Heart left ventricle (tissue), 16 donors: Measurements from ENCODE around the gene RSAD2. TPM values are rescaled to one million over a fixed set of nuclear protein-coding genes. Genes with fewer than 3 reads are reported as not detected.

Experiments used
- ATAC-seq, 4 donors: fragments of 200-7000 bp; cut with Tn5 transposase; one replicate each; pipeline ENCODE4 v1.9.1; 2020 to 2022; ENCODE audit warnings: moderate library complexity in 4 of 4, mild to moderate bottlenecking in 3 of 4, moderate number of reproducible peaks in 1 of 4
- DNase-seq, 5 donors: peaks; one replicate each; pipeline ENCODE4 v3.0.0-alpha.2; 2020
- H3K27ac ChIP-seq, 12 donors: fragments of 200-600 bp; sonication (generic) in 4 of 12; one replicate each; pipeline versions ENCODE4 v1.5.0 to v1.8.0; 2016 to 2022; ENCODE audit warnings: mild to moderate bottlenecking in 2 of 12
- H3K27me3 ChIP-seq, 9 donors: fragments of 200-600 bp; sonication (generic) in 2 of 9; one replicate each; pipeline versions ENCODE4 v1.5.1 to v1.8.0; 2016 to 2022; ENCODE audit warnings: mild to moderate bottlenecking in 3 of 9
- H3K36me3 ChIP-seq, 9 donors: fragments of 200-600 bp; sonication (generic) in 2 of 9; one replicate each; pipeline versions ENCODE4 v1.5.0 to v1.8.0; 2018 to 2022; ENCODE audit warnings: mild to moderate bottlenecking in 2 of 9
- H3K4me1 ChIP-seq, 12 donors: fragments of 200-600 bp; sonication (generic) in 4 of 12; one replicate each; pipeline versions ENCODE4 v1.5.0 to v1.8.0; 2016 to 2022; ENCODE audit warnings: mild to moderate bottlenecking in 3 of 12
- H3K4me3 ChIP-seq, 12 donors: fragments of 200-600 bp; sonication (generic) in 4 of 12; one replicate each; pipeline versions ENCODE4 v1.5.0 to v1.8.0; 2017 to 2022; ENCODE audit warnings: mild to moderate bottlenecking in 9 of 12, moderate library complexity in 4 of 12
- H3K9me3 ChIP-seq, 12 donors: fragments of 200-600 bp; sonication (generic) in 4 of 12; one replicate each; pipeline versions ENCODE4 v1.5.0 to v1.8.0; 2016 to 2022; ENCODE audit warnings: mild to moderate bottlenecking in 1 of 12
- POLR2A ChIP-seq, 2 donors: fragments of 450-650 bp; IDR thresholded peaks; one replicate each; pipeline ENCODE4 v1.6.1; 2017; ENCODE audit warnings: antibody characterized with exemption in 2 of 2, mild to moderate bottlenecking in 2 of 2, moderate library complexity in 2 of 2
- WGBS, 4 donors: extraction: QIAGEN DNeasy Blood & Tissue Kit in 2 of 4; methylation state at CpG; one replicate each; pipeline versions ENCODE4 v1.1.5 to v1.1.7; 2013 to 2018; 5-methylcytosine and 5-hydroxymethylcytosine counted together
- intact Hi-C, 10 donors: fragments of 100-400 bp; cut with DNase I; formaldehyde crosslinking; loops; one replicate each; pipeline versions ENCODE4 v1.11.1 to v1.14.2; 2022
- polyA plus RNA-seq, 2 donors: library from polyadenylated mRNA; stranded (reverse); fragments of 200-250 nt; gene quantifications; one replicate each; pipeline ENCODE4 v1.2.3, GENCODE V29; 2013
- total RNA-seq, 9 donors: library from RNA; depleted of rRNA in 2 of 9; stranded (reverse); fragments of >200 nt in 2 of 9; fragmentation: NEBNext Ultra II Directional in 3 of 9; extraction: Animal tissue kit (Norgen Biotek cat#: 25700) in 3 of 9; gene quantifications; one replicate each; pipeline versions ENCODE4 v1.1.0 to v1.2.4, GENCODE V29; 2016 to 2023
- TF ChIP-seq, protein P1 (sequence below), 12 donors: fragments of 200-600 bp; sonication (generic) in 4 of 12; IDR thresholded peaks; one replicate each; pipeline versions ENCODE4 v1.5.0 to v1.8.0; 2018 to 2022; ENCODE audit warnings: antibody characterized with exemption in 12 of 12, mild to moderate bottlenecking in 5 of 12
- donor health status: ischemic (EF 13 %, LVEDD 7.1; RV severe dilation, severe dysfunction).
- donor health status: healthy with polysubstance abuse.
- donor health status: DM: no; HTN: yes; CAD: no.
- donor health status: DM: no; HTN: no; CAD: no.
- donor health status: ischemic (EF 25% LVEDD 6.9; RV normal size, moderate dysfunction).
- donor health status: ischemic (EF 25% LVEDD 5.7; RV mildly dilated, moderate dysfunction).
- donor health status: healthy.
- donor health status: DM: yes; HTN: yes; CAD: no.
- donor health status: ischemic (EF 35%, LVEDD 5.7; RV mildly dilated, moderate dysfunction).
- donor health status: nonischemic (EF 11% LVEDD 7.7; RV severe dilation, severe dysfunction).
- donor health status: DM: yes; HTN: yes; CAD: no.
- donor health status: PGD.
- donor health status: ischemic (EF 29% LVEDD 5.4; RV normal size, mild dysfunction).
- donor health status: nonischemic (EF 23%, LVEDD 6.1; RV moderate dilation, normal function).

The RSAD2 gene
- total and polyA plus RNA-seq, 11 donors = 1.2 to 18.0 (median 4.7) TPM

DNA sequence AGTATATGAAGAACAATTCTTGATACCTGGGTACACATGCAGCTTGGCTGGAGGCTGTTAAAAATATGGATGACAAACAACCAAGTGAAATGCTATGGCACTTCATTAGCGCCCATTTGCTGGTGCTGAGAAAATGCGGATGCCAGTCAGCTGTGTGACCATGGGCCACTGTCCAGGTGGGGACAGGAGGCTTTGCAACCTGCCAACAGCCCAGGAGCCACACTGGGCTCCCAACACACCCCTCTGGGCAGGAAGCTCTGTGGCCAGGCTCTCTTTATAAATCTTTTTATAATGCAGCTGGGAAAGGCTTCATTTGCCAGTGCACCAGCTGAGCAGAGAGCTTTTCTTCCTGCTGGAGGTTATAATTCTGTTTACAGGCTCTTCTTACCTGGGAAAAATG is 59.6 kb downstream of the RSAD2 start:
- WGBS, 4 donors = 81 to 95% (median 92%) methylated on average over 2 of the region's 2 CpGs
- H3K9me3 ChIP-seq = no peaks in the 10 kb centered on the region
- no peaks in the 10 kb centered on the region for H3K27me3 ChIP-seq
- no peak for DNase-seq
- intact Hi-C loops = no loop called here
- H3K27ac ChIP-seq = no peak overlapping the region
- peaks cover 0 to 14% (median 9%) of the 10 kb centered on the region in 9 donors for H3K36me3 ChIP-seq
- no peak for ATAC-seq
- H3K4me1 ChIP-seq = peaks cover 0 to 52% (median 4%) of the 10 kb centered on the region in 12 donors
- TF ChIP-seq, protein P1, sequence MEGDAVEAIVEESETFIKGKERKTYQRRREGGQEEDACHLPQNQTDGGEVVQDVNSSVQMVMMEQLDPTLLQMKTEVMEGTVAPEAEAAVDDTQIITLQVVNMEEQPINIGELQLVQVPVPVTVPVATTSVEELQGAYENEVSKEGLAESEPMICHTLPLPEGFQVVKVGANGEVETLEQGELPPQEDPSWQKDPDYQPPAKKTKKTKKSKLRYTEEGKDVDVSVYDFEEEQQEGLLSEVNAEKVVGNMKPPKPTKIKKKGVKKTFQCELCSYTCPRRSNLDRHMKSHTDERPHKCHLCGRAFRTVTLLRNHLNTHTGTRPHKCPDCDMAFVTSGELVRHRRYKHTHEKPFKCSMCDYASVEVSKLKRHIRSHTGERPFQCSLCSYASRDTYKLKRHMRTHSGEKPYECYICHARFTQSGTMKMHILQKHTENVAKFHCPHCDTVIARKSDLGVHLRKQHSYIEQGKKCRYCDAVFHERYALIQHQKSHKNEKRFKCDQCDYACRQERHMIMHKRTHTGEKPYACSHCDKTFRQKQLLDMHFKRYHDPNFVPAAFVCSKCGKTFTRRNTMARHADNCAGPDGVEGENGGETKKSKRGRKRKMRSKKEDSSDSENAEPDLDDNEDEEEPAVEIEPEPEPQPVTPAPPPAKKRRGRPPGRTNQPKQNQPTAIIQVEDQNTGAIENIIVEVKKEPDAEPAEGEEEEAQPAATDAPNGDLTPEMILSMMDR (IDR thresholded peaks at IDR 0.05) = no peak
- TF ChIP-seq POLR2A (IDR thresholded peaks at IDR 0.05) = no peak
- no peak overlapping the region for H3K4me3 ChIP-seq

DNA sequence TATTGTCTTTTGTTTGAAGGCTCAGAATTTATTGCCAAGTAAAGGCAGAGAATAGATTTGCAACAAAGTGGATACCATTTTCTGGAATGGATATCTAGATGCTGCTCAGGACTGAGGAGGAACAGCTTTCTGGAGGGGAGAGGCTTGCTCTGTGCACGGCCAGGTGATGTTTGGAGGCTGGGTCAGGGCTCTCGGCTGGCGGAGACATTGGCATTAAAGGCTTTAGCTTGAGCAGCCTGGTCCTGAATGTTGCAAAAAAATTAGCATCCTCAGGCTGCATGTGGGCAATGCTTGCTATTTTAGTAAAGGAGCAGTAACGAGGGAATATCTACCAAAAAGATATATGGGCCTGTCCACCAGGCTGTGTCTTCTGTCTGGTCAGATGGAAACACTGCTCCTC is 60.0 kb downstream of the RSAD2 start:
- WGBS, 4 donors = 84 to 87% (median 86%) methylated on average over 4 of the region's 4 CpGs
- no peak for TF ChIP-seq POLR2A (IDR thresholded peaks at IDR 0.05)
- TF ChIP-seq, protein P1 (IDR thresholded peaks at IDR 0.05) = no peak
- intact Hi-C loops = no loop called here
- peaks cover 0 to 48% (median 3%) of the 10 kb centered on the region in 12 donors for H3K4me1 ChIP-seq
- no peak for DNase-seq
- no peak for ATAC-seq
- no peak overlapping the region for H3K4me3 ChIP-seq
- no peaks in the 10 kb centered on the region for H3K9me3 ChIP-seq
- no peaks in the 10 kb centered on the region for H3K27me3 ChIP-seq
- H3K27ac ChIP-seq = no peak overlapping the region
- peaks cover 0 to 18% (median 13%) of the 10 kb centered on the region in 9 donors for H3K36me3 ChIP-seq

- Histone ChIP-seq H3K36me3 (peaks cover 0 to 33% (median 18%) of the 10 kb centered on the region in 9 donors), H3K9me3 (no peaks in the 10 kb centered on the region), H3K4me3 (no peak overlapping the region), H3K4me1 (peaks cover 0 to 47% (median 1%) of the 10 kb centered on the region in 12 donors), H3K27ac (no peak overlapping the region), H3K27me3 (no peaks in the 10 kb centered on the region)
- no peak for DNase-seq
- TF ChIP-seq, protein P1 (IDR thresholded peaks at IDR 0.05) = no peak
- no peak for TF ChIP-seq POLR2A (IDR thresholded peaks at IDR 0.05)
- 53 to 72% (median 65%) methylated on average over 2 of the region's 2 CpGs for WGBS, 4 donors
- no peak for ATAC-seq
- intact Hi-C loops = no loop called here
Observed at GRCh38 chr2:6939071-6939470, 61.5 kb downstream of the RSAD2 start.

- Histone ChIP-seq H3K27me3 (no peaks in the 10 kb centered on the region), H3K36me3 (peaks cover 0 to 35% (median 18%) of the 10 kb centered on the region in 9 donors), H3K9me3 (no peaks in the 10 kb centered on the region), H3K27ac (peak overlapping the region in 1 of 12 donors; percentile 27), H3K4me3 (no peak overlapping the region), H3K4me1 (peaks cover 0 to 44% (median 0%) of the 10 kb centered on the region in 12 donors)
- DNase-seq = no peak
- intact Hi-C loops = no loop called here
- TF ChIP-seq, protein P1 (IDR thresholded peaks at IDR 0.05) = no peak
- no peak for TF ChIP-seq POLR2A (IDR thresholded peaks at IDR 0.05)
- WGBS, 4 donors = 86 to 95% (median 91%) methylated on average over 2 of the region's 2 CpGs
- ATAC-seq = no peak
Observed at GRCh38 chr2:6940820-6941219, 63.2 kb downstream of the RSAD2 start.
